PFSK-1 (cell line): ENCODE measurements around the gene HOXC6.

Experiments used
- FOXP2 ChIP-seq: optimal IDR thresholded peaks from 2 replicates; pipeline ENCODE3; 2011; ENCODE audit warnings: borderline replicate concordance, control low read depth, inconsistent platforms; ENCODE audit not compliant: insufficient read depth; ENCODE audit errors: extremely low read length, extremely low read depth
- POLR2AphosphoS5 ChIP-seq: IDR thresholded peaks from 2 replicates; pipeline ENCODE4 v1.6.1; 2012; ENCODE audit warnings: low read depth, mild to moderate bottlenecking, control low read depth, low read length, moderate library complexity
- REST ChIP-seq, 2 experiments: IDR thresholded peaks; 2 replicates each; pipeline versions ENCODE4 v1.6.1 to v1.8.0; 2011 to 2012; ENCODE audit warnings: low read depth in 2 of 2, low read length in 2 of 2, control low read depth in 1 of 2, inconsistent platforms in 1 of 2, mild to moderate bottlenecking in 1 of 2, moderate library complexity in 1 of 2; ENCODE audit not compliant: insufficient read depth in 1 of 2
- SIN3A ChIP-seq: IDR thresholded peaks from 2 replicates; pipeline ENCODE4 v1.6.1; 2012; ENCODE audit warnings: mild to moderate bottlenecking, low read length, moderate library complexity, borderline replicate concordance; ENCODE audit not compliant: insufficient read depth
- TAF1 ChIP-seq: IDR thresholded peaks from 2 replicates; pipeline ENCODE4 v1.6.1; 2012; ENCODE audit warnings: low read length, control low read depth, borderline replicate concordance; ENCODE audit not compliant: insufficient read depth

Gene HOXC6

GRCh38 chr12:53981634-53982565, 46.3 kb upstream of the HOXC6 start:
- TF ChIP-seq SIN3A (no peak), REST (IDR thresholded peaks at IDR 0.05; ENCODE audit: insufficient read depth in 1 of 2, low read depth in 2 of 2, low read length in 2 of 2) (no peak), FOXP2 (no peak), TAF1 (no peak), POLR2AphosphoS5 (no peak)

- TF ChIP-seq POLR2AphosphoS5, result no peak
- TF ChIP-seq REST (IDR thresholded peaks at IDR 0.05; ENCODE audit: insufficient read depth in 1 of 2, low read depth in 2 of 2, low read length in 2 of 2), result no peak
- TF ChIP-seq TAF1, result no peak
- no peak for TF ChIP-seq SIN3A
Observed at GRCh38 chr12:53982648-53983567, 45.3 kb upstream of the HOXC6 start.

DNA sequence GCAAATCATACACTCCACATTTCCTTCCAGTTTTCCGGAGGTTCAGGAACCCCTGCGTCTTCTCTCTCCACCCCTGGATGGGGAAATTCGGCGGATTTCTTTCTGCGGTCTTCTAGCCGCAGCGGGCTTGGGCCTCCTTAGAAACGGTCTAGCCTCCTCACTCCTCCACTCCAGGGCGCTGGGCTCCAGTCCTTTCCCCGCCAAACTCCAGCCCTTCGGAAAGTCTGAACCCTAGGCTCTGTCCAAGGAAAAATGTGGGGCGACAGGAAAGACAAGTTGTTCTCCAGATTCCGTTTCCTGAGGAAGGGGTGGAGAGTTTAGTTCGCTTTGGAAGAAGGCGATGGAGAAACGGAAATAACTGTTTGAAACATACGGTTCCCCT, 44.7 kb upstream of the HOXC6 start:
- TF ChIP-seq TAF1 (no peak), SIN3A (no peak), POLR2AphosphoS5 (no peak), FOXP2 (no peak), REST (IDR thresholded peaks at IDR 0.05; ENCODE audit: insufficient read depth in 1 of 2, low read depth in 2 of 2, low read length in 2 of 2) (no peak)

GRCh38 chr12:53983950-53984572, 44.2 kb upstream of the HOXC6 start:
- TF ChIP-seq REST (IDR thresholded peaks at IDR 0.05; ENCODE audit: insufficient read depth in 1 of 2, low read depth in 2 of 2, low read length in 2 of 2) (no peak), POLR2AphosphoS5 (no peak)
